GM12891 (cell line): ENCODE results near the gene STAP2.
"Not testable (repeated sequence)": the region's sequence is repeated elsewhere in the genome, so short reads cannot be mapped to it uniquely, and the experiment has no call there.

Experiments used
- DNase-seq: peaks from one replicate; pipeline ENCODE4 v3.0.0; 2011; ENCODE audit warnings: low spot score; ENCODE audit not compliant: insufficient read length
- FAIRE-seq: peaks from 2 replicates; lab custom pipeline; 2011; peaks lifted over from hg19 to GRCh38; lab: Jason Lieb, UNC
- PAX5 ChIP-seq: IDR thresholded peaks from 2 replicates; pipeline ENCODE4 v1.6.1; 2011; ENCODE audit warnings: low read length, moderate library complexity, mild to moderate bottlenecking; ENCODE audit not compliant: insufficient read depth, severe bottlenecking
- POLR2A ChIP-seq: IDR thresholded peaks from 2 replicates; pipeline ENCODE4 v1.6.1; 2011; ENCODE audit warnings: low read depth, low read length, control low read depth
- POLR2AphosphoS5 ChIP-seq: IDR thresholded peaks from 2 replicates; pipeline ENCODE4 v1.6.1; 2011; ENCODE audit warnings: low read depth, low read length, control low read depth
- POU2F2 ChIP-seq: IDR thresholded peaks from 2 replicates; pipeline ENCODE4 v1.6.1; 2011; ENCODE audit warnings: low read depth, mild to moderate bottlenecking, control low read depth, low read length, moderate library complexity
- SPI1 ChIP-seq: IDR thresholded peaks from 2 replicates; pipeline ENCODE4 v1.6.1; 2011; ENCODE audit warnings: low read depth, low read length, control low read depth
- TAF1 ChIP-seq: IDR thresholded peaks from 2 replicates; pipeline ENCODE4 v1.6.1; 2011; ENCODE audit warnings: low read depth, low read length, control low read depth

STAP2 gene

DNA sequence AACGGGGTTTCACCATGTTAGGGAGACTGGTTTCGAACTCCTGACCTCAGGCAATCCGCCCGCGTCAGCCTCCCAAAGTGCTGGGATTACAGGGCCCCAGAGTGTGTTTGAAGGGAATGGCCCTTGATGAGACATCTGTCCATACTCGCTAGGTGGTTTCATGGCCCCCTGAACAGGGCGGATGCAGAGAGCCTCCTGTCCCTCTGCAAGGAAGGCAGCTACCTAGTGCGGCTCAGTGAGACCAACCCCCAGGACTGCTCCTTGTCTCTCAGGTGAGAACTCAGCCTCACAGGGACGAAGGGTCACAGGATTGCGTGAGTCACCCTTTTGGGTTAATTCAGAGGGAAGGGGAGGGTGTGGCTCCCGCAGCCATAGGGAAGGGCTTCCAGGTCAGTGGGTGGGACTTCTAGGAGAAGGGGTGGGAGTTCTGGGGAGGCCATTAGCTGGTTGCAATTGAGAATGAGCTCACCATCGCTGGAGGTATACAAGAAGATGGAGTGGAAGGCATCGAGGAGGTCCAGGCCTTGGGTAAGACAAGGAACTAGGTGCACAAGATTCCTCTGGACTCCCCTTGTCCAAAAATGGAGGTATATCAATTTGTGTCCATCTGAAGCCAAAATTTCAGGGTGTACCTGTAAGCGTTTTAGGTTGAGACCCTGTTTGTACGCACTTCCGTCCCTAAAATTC is 50.4 kb downstream of the STAP2 start:
- no peak for DNase-seq
- TF ChIP-seq POLR2AphosphoS5 (no peak), PAX5 (no peak), POLR2A (no peak), POU2F2 (no peak), SPI1 (no peak), TAF1 (no peak)
- no peak for FAIRE-seq

DNA sequence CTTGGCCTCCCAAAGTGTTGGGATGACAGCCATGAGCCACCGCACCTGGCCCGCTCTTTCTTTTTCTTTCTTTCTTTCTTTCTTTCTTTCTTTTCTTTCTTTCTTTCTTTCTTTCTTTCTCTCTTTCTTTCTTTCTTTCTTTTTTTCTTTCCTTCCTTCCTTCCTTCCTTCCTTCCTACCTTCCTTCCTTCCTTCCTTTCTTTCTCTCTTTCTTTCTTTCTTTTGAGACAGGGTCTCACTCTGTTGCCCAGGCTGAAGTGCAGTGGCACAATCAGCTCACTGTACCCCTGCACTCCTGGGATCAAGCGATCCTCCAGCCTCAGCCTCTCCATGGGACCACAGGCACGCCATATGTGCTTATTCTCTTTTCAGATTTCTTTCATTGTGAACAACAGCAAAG is 52.5 kb downstream of the STAP2 start:
- not testable (repeated sequence) for FAIRE-seq, DNase-seq

DNA sequence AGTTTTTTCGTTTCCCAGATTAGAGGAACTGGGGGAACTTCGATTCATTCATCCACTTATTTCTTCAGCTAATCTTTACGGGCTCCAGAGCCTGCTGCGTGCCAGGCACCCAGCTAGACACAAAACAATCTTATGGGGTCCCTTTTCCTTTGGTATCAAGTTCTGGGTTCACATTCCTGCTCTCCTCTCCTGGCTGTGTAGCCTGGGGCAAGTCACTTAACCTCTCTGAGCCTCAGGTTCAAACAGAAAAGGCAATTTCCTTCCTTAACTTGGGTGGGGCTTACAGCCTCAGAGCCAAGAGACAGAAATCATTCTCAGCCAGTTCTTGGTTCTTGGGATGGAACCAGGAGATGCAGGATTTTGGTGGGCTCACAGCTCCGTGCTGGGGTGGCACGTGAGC is 53.7 kb downstream of the STAP2 start:
- TF ChIP-seq PAX5, result no peak
- TF ChIP-seq SPI1, result no peak
- TF ChIP-seq POLR2A, result no peak
- FAIRE-seq (no peak), DNase-seq (no peak)

DNA sequence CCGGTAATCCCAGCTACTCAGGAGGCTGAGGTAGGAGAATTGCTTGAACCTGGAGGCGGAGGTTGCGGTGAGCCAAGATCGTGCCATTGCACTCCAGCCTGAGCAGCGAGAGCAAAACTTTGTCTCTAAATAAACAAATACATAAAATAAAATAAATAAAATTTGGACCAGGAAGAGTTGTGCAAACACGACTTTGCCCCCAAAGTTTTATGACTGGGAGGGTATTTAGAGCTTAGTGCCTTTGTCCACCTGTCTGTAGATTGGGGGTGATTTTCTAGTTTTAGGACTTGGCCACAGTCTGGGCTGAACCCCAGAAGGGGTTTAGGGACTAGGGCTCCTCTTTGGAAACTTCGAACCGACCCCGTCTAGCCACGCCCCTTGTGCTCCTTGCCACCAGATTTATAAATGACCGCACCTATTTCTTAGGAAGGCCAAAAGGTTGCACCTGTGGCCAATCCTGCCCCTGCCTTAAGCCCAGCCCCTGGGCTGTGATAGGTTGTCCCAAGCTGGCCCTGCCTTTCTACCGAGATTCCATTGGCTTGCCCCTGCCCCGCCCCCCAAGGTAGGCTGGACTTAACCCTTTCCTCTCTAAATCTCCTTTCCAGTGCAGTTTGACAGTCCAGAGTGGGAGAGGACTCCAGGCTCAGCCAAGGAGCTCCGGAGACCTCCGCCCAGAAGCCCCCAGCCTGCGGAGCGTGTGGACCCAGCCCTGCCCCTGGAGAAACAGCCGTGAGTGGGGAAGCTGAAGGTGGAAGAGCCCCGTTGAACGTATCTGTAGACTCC is 54.3 kb downstream of the STAP2 start:
- DNase-seq (no peak), FAIRE-seq (no peak)
- TF ChIP-seq SPI1, result no peak
- no peak for TF ChIP-seq TAF1

DNA sequence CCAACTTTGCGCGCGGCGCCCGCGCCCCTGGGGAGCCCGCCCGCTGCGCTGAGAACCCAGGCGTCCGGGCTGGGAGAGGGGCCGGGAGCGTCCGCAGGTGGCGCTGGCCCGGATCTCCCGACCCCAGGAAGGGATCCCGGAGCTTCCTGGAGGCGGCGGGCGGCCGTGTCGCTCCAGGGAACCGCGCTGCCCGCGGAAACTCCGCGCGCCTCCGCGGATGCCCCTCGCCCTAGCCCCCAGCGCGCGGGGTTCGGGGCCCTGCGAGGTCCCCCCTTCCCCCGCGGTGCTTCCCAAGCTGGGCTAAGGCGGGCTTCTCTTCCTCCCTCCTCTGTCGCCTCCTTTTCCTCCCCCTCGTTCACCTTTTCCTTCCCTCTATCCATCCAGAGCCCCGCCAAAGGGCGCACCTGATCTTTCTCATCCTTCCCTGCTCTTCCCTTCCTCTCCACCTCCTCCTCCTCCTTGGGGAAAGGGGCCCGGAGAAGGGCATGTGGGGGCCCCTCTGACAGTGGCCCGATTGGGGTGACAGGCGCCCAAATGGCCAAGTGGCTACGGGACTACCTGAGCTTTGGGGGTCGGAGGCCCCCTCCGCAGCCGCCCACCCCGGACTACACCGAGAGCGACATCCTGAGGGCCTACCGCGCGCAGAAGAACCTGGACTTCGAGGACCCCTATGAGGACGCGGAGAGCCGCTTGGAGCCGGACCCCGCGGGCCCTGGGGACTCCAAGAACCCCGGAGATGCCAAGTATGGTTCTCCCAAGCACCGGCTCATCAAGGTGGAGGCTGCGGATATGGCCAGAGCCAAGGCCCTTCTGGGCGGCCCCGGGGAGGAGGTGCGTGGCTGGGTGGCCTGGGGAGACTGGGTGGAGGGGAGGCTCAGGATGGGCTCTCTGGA is 58.9 kb downstream of the STAP2 start:
- DNase-seq (no peak), FAIRE-seq (no peak)
- TF ChIP-seq PAX5, result no peak
- no peak for TF ChIP-seq TAF1

DNA sequence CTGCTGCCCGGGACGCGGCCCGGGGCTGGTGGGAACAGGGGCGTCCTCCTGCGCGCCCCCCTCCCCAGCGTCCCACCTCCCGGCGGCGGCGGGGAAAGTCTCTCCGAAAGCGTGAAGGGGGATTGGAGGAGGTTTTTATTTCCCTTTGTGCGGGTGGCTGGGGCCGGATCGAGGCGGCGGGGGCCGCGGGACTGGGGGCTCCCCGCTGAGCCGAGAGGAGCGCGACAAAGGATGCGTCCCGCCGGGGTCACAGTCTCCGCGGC is 59.4 kb downstream of the STAP2 start:
- DNase-seq, result no peak
- FAIRE-seq, result no peak
- no peak for TF ChIP-seq POLR2AphosphoS5
- no peak for TF ChIP-seq POU2F2
- TF ChIP-seq PAX5, result no peak
- no peak for TF ChIP-seq SPI1
- TF ChIP-seq TAF1, result no peak
- TF ChIP-seq POLR2A, result no peak

DNA sequence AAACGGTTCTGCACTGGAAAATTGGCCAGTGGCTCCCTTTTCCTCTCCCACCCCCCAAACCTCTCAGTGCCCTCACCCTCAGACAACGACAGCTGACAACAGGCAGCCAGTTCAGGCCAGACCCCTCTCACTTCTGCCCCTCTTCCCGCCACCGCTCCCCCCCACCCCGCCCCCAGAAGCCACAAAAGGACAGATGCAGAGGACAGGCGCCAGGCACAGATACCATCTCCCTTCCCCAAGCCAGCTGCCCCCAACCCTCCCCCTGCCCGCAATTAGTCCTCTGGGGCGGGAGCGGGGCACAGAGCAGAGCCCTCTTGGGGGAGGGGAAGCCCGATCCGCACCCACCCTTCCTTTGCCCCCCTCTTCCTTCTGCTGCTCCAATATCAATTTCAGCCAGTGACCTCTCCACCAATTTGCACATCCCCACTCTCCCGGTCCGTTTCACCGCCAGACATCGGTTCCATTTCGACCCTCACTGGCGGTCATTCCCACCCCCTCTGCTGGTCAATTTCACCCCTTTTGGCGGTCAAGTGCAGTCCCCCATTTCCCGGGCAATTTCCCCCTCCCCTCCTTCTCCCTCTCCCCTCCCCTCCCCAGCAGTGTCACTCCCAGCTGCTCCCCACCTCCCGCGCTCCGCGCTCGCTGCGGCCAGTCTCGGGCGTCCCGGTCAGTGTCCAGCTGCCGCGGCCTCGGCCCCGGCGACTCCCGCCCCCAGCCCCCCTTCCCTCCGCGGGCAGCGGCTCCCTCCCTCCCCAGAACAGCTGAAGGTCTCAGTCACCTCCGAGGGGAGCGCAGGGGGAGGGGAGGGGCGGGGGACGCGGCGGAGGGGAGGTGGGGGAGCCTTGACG is 60.0 kb downstream of the STAP2 start, which contains the start of gene SHD:
Gene SHD (plus strand): TSS at position 848 of the 848 bp plus-strand sequence. CDS start 798 bp downstream, outside the sequence.
- no peak for TF ChIP-seq POLR2AphosphoS5
- no peak for TF ChIP-seq POLR2A
- no peak for TF ChIP-seq PAX5
- TF ChIP-seq SPI1, result no peak
- TF ChIP-seq TAF1, result no peak
- no peak for TF ChIP-seq POU2F2
- no peak for DNase-seq
- no peak for FAIRE-seq

DNA sequence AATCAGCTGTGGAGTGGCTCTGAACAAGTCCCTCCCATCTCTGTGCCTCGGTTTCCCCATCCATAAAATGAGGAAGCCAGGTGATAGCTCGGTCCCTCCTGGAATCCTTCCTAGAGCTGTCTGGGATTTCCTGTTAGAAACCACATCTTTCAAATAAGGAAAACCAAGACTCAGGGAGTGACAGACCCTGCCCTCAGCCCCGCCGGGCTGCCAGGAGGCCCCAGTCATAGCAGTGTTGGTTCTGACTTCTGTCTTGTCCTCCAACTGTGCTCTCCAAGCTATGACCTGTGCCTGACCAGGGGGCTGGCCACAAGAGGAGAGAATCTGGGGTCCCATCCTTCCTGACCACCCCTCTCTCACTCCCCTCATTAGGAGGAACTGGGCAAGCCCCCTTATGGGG is 60.6 kb downstream of the STAP2 start:
- no peak for FAIRE-seq
- no peak for DNase-seq
- TF ChIP-seq POU2F2 (no peak), POLR2AphosphoS5 (no peak), TAF1 (no peak), SPI1 (no peak), POLR2A (no peak), PAX5 (no peak)

DNA sequence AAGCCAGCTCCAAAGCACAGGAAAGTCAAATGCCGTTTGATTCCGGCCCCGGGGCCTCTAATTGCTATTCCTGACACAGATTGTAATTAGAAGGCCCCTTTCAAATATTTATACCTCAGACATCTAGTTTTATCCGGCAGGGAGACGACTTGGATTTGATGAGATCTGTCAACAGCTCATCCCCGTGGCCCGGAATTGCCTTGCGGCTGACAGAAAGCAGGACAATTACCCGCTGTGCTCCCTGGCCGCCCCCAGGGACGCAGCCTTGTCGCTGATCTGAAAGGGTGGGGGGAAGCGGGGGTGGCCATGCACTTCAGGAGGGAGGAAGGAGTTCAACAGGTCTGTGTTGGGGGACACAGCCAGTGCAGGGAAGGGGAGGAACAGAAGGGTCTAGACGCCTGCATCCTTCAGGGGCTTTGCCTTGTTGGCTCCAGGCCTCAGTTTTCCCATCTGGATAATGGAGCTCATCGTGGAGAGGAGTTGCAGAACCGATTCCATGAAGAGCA is 61.4 kb downstream of the STAP2 start:
- TF ChIP-seq SPI1, result no peak
- no peak for TF ChIP-seq POLR2A
- FAIRE-seq (no peak), DNase-seq (no peak)

DNA sequence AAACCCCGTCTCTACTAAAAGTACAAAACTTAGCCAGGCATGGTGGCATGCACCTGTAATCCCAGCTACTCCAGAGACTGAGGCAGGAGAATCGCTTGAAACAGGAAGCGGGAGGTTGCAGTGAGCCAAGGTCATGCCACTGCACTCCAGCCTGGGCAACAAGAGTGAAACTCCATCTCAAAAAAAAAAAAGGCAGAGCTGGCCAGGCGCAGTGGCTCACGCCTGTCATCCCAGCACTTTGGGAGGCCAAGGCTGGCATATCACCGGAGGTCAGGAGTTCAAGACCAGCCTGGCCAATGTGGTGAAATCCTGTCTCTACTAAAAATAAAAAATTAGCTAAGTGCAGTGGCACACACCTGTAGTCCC is 64.3 kb downstream of the STAP2 start:
- not testable (repeated sequence) for DNase-seq, FAIRE-seq
